Measurements from ENCODE around the gene NCKIPSD.

GRCh38 chr3:48708481-48708889, 22.8 kb upstream of the NCKIPSD start:
- TF ChIP-seq POLR2A (IDR thresholded peaks at IDR 0.05; ENCODE audit: extremely low read depth, insufficient read length) (no peak), CTCF (IDR thresholded peaks at IDR 0.05; ENCODE audit: low read depth, low read length) (no peak), MAX (IDR thresholded peaks at IDR 0.05; ENCODE audit: low read depth, low read length) (no peak)
